GM23248 (cell line): ENCODE results near the gene GINS2.

Source experiments
- EZH2 ChIP-seq: fragments of 200-600 bp; sonication (generic); IDR thresholded peaks from 2 replicates; pipeline ENCODE4 v1.6.1; 2018; ENCODE audit warnings: antibody characterized with exemption, mild to moderate bottlenecking; ENCODE audit not compliant: insufficient read depth, poor library complexity, severe bottlenecking
- EZH2phosphoT487 ChIP-seq: fragments of 200-600 bp; sonication (generic); IDR thresholded peaks from 2 replicates; pipeline ENCODE4 v1.6.1; 2018; ENCODE audit warnings: antibody characterized with exemption, moderate library complexity, mild to moderate bottlenecking, low read depth; ENCODE audit not compliant: insufficient read depth

DNA sequence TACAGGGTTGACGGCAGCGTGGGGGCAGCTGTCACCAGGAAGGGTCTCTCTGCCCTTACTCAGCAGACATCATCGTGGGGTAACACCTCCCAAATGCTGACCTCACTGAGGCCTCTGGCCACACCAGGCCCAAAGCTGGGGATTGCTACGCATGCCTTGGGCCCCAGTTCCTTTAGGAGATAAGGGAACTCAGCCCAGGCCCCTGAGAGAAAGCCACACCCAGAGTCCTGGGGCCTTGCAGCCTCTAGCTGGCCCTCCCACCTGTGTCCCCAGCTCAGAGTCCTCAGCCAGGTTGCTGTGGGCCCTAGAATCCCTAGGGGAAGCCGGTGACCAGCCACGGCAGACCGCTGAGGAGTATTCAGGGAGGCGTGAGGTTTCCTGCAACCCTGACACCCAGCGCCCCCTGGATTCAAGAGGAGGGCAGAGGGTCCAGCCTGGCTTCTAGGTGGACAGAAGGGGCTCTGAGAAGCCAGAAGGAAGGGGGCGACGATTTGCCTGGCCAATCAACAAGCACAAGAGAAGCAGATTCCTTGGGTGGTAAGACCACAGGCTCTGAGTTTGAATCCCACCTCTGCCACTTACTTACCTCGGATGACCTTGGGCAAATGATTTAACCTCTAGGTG is 10.3 kb upstream of the GINS2 start:
- no peak for TF ChIP-seq EZH2
- no peak for TF ChIP-seq EZH2phosphoT487
